Activated CD8-positive, alpha-beta memory T cell treated with anti-CD3 and anti-CD28 coated beads for 1 hour (primary cell): ENCODE data around the gene SORCS3.

Experiments
- DNase-seq, 2 donors: peaks; one replicate each; pipeline ENCODE4 v3.0.0-alpha.2; 2020; ENCODE audit warnings: low read depth in 1 of 2; ENCODE audit errors: extremely low read depth in 1 of 2

Gene SORCS3

DNA sequence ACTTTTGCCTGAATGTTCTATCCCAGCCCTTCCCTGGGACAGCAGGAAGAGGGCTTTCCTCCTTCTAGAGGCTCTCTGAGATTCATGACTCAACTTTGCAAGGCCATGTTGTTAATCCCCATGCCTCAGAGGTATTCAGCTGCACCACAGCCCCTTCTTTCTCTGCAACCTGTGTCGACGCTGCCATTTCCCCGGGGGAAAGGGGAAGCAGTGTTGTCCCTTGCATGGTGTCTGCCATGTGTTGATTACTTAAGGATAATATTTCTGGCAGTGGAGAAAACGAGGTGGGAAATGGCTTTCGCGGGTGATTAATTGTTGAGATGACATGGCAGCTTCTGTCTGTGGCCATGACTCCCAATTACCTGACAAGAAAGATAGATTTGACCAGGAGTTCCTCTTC lies 133.1 kb downstream of the SORCS3 start:
- DNase-seq = no peak

GRCh38 chr10:104777086-104777799 lies 136.2 kb downstream of the SORCS3 start:
- no peak for DNase-seq

GRCh38 chr10:104778371-104778770 lies 137.3 kb downstream of the SORCS3 start:
- no peak for DNase-seq

DNA sequence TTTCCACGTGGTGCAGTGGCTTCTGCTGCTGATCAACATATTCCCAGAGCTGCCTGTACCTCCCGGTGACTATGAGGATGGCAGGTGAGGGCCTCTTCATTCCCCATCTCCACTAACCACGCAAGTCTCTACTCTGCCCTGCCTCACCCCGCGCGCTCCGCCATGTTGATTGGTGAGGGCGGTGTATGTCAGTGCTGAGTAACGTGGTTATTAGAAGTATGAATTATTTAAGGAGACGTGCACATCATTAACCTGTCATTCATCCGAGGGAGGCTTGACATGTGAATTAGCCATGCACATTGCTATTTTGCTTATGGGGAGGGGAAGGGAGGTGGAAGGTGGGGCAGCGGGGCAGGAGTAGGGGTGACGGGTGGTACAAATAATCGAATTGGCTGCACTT lies 138.6 kb downstream of the SORCS3 start:
- no peak for DNase-seq

DNA sequence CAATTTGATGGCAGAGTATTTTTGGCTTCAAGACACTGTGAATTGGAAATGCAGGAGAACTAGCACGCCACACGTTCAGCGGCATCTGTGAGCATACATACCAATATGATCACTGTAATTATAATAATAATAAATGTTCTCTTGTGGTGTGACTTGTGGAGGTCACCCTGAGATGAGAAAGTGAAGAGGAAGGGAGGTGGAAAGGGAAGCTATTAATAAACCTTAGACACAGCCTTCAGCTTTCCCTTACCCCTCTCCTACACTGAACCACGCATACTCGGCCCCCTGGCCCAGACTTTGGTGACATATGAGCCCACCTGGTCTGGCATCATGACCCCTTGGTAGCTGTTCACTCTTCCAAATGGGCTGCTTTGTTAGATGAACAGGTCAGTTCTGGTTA lies 139.1 kb downstream of the SORCS3 start:
- no peak for DNase-seq

GRCh38 chr10:104780946-104781595 lies 140.0 kb downstream of the SORCS3 start:
- DNase-seq = no peak

DNA sequence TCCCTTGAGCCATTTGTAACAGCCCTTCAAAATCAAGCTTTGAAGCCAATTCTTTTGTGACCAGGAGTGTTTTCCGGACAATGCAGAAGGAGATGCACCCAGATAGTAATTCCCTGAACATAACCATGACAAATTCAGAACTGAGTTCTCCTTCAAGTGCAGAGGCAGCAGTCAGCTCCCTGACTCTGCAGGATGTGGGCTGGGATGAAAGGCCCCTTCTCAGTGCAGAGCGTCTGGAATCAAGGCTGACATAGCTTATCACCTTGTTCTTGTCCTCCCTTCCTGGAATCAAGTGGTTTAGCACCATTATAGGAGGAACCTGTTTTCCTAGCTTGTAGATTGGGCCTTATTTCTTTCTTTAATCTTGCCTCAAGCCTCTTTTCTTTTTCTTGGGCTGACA lies 143.4 kb downstream of the SORCS3 start:
- no peak for DNase-seq

GRCh38 chr10:104791471-104791870 lies 150.4 kb downstream of the SORCS3 start:
- no peak for DNase-seq

- DNase-seq = no peak
Observed at GRCh38 chr10:104795411-104795810, 154.3 kb downstream of the SORCS3 start.

DNA sequence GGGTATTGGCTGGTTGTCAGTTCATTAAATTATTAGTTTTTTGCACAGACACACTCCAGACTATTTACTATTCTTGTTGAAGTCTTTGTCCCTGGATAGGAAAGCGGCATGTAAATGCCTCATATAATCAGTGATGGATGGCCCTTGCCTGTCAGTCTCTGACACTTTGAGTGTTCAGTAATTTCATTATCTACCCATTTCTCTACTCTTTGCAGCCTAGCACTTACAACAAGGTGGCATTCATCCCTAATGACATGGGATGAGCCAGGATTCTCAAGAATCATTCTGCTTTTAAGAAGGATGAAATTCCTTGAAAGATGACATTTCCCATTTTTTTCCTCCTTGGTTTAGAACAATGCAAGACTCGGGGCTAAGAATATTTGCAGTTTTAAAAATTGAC lies 155.7 kb downstream of the SORCS3 start:
- no peak for DNase-seq

DNA sequence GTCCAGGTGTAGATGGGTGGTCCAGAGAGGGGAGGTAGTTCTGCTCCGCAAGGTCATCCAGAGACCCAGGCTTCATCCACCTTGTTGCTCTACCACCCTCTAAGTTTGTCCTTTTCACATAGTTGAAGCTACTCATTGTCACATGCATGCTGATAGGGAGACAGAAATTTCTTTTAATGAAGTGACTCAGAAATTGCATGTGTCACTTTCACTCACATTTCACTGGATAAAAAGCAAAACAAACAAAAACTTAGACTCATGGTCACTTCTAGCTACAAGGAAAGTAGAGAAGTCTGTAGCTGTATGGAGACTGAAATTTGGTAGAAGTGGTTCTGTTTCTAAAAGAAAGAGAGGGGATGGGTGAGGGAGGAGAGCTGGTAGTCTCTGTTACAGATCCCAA lies 161.9 kb downstream of the SORCS3 start:
- no peak for DNase-seq

- no peak for DNase-seq
Observed at GRCh38 chr10:104804880-104805279, 163.8 kb downstream of the SORCS3 start.

DNA sequence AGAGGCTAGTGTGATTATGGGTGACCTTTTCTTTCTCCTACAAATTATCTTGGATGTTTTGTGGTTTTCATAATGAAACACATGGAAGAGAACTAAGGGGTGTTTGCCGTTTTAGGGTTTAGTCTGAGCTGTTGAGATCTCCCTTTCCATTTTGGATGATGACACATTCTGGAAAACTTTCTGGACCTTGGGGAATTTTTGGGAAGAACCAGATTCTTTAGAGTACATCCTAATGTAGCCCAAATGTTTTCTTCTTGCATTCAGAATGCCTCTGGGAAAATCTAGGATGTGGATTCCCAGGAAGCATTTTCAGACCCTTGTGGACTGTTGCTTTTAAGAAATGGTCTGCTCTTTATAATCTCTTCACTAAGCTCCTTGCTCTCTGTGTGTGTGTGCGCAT lies 165.7 kb downstream of the SORCS3 start:
- no peak for DNase-seq

- no peak for DNase-seq
Observed at GRCh38 chr10:104807581-104808310, 166.7 kb downstream of the SORCS3 start.

GRCh38 chr10:104809288-104810090 lies 168.4 kb downstream of the SORCS3 start:
- no peak for DNase-seq

DNA sequence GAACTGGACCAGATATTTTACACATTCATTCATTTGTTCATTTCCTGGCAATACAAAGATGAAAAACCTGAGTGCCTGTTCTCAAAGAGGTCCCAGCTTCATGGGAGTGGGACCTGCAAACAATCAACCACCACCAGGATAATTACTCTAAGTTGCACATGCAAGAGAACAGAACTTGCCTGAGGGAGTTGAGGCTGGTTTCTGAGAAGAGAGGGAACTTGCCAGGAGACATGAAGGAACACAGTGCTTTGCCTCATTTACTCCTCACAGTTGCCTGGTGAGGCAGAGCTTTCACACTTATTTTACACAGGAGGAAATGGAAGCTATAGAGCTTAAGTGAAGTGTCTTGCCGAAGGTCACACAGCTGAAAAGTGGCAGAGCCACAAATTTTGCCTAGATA lies 170.1 kb downstream of the SORCS3 start:
- no peak for DNase-seq

GRCh38 chr10:104816501-104816900 lies 175.4 kb downstream of the SORCS3 start:
- DNase-seq = no peak

GRCh38 chr10:104819731-104820130 lies 178.6 kb downstream of the SORCS3 start:
- DNase-seq = no peak

DNA sequence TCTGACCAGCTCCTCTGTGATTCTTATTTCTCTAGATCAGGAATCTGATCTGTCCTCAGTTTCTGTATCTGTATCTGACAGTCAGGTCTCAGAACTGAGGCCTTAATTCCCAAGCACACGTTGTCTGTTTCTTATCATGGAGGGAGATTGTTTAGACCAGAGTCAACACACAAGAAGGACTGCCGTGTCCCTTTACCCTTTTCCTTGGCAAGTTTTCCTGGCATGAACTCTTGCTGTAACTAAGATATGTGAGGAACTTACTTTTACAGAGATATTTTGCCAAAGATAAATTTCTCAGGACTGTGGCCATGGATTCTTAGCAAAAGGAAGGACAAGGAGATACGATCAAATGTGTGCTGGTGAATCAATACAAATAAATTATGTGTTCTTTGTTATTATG lies 181.0 kb downstream of the SORCS3 start:
- no peak for DNase-seq

DNA sequence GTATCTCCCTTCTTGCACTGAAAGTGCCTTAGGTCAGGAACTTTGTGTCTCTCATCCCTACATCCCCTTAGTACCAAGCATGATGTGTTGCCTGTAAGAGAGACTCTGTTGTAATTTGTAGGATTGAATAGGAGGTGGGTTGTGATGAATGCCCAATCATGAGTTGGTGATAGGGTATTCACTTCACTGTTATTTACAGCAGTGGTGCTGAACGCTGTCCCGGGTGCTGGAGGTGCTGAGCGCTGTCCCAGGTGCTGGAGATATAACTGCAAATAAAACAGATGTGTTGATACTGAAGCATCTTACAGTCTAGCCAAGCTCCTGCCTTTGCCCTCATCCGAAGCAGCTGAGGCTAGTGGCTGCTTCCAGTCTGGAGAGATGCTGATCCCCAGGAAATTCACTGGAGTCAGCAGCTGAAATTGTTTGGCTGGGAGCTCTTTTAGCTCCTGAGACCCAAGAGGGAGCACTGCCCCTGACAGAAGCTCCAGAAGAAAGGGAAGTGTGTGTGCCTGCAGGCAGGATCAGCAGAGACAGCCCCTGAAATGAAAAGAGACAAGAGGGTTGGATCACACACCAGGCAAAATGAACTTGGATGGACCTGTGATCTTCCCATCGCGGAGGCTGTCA lies 183.4 kb downstream of the SORCS3 start:
- no peak for DNase-seq

DNA sequence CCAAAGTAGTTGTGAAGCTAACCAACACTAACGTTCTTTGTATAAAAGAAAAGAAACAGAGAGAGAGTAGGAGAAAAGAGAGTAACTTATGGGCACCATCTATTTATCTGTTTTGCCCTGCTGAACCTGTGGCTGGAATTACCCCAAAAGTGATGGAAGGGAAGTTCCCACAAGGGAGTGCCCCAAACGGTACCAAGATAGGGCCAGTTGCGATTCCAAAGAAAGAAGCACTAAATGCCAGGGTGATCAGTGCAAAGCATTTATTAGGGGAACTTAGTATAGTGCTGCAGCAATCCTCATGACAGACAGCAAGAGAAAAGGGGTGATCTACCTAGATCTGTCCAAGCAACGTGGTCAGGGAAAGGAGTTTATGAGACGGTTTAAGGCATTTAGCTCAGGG lies 190.2 kb downstream of the SORCS3 start:
- DNase-seq = no peak
